GM19328 (cell line): ENCODE measurements around the gene SRPK2.
"Not testable (repeated sequence)": the region's sequence is repeated elsewhere in the genome, so short reads cannot be mapped to it uniquely, and the experiment has no call there.

Source experiments
- ATAC-seq: cut with Tn5 transposase; IDR thresholded peaks from one replicate; pipeline ENCODE4 v1.9.1; 2021; ENCODE audit warnings: mild to moderate bottlenecking, moderate library complexity; ENCODE audit not compliant: unreplicated experiment

SRPK2 gene

GRCh38 chr7:105268511-105269392 lies 120.0 kb downstream of the SRPK2 start:
- peak; percentile 63 for ATAC-seq

- no peak for ATAC-seq
These were observed 120.7 kb downstream of the SRPK2 start for GRCh38 chr7:105268056-105268455.

- no peak for ATAC-seq
These were observed 121.5 kb downstream of the SRPK2 start for GRCh38 chr7:105267244-105267643.

- no peak for ATAC-seq
These were observed 124.0 kb downstream of the SRPK2 start for GRCh38 chr7:105264707-105265106.

- no peak for ATAC-seq
These were observed 127.0 kb downstream of the SRPK2 start for GRCh38 chr7:105261689-105262088.

GRCh38 chr7:105260201-105260871 lies 128.4 kb downstream of the SRPK2 start:
- ATAC-seq, result not testable (repeated sequence)

GRCh38 chr7:105258919-105259318 lies 129.8 kb downstream of the SRPK2 start:
- ATAC-seq, result not testable (repeated sequence)

- no peak for ATAC-seq
These were observed 131.4 kb downstream of the SRPK2 start for GRCh38 chr7:105257338-105257737.

GRCh38 chr7:105256761-105257231 lies 131.9 kb downstream of the SRPK2 start:
- no peak for ATAC-seq

GRCh38 chr7:105250706-105251105 lies 138.0 kb downstream of the SRPK2 start:
- no peak for ATAC-seq

GRCh38 chr7:105250239-105250638 lies 138.5 kb downstream of the SRPK2 start:
- no peak for ATAC-seq

GRCh38 chr7:105249216-105249615 lies 139.5 kb downstream of the SRPK2 start:
- ATAC-seq, result no peak

GRCh38 chr7:105246679-105247078 lies 142.0 kb downstream of the SRPK2 start:
- ATAC-seq, result no peak

- ATAC-seq, result no peak
These were observed 142.5 kb downstream of the SRPK2 start for GRCh38 chr7:105246256-105246655.

GRCh38 chr7:105245398-105246114 lies 143.2 kb downstream of the SRPK2 start:
- ATAC-seq, result no peak

GRCh38 chr7:105244594-105244993 lies 144.1 kb downstream of the SRPK2 start:
- ATAC-seq, result no peak

GRCh38 chr7:105241198-105241597 lies 147.5 kb downstream of the SRPK2 start:
- no peak for ATAC-seq

- ATAC-seq, result no peak
These were observed 150.4 kb downstream of the SRPK2 start for GRCh38 chr7:105238198-105238765.

GRCh38 chr7:105234886-105235285 lies 153.8 kb downstream of the SRPK2 start:
- ATAC-seq, result no peak

- ATAC-seq, result not testable (repeated sequence)
These were observed 155.9 kb downstream of the SRPK2 start for GRCh38 chr7:105232829-105233291.

- ATAC-seq, result no peak
These were observed 158.2 kb downstream of the SRPK2 start for GRCh38 chr7:105230486-105230885.
